Activated CD4-positive, alpha-beta T cell treated with anti-CD3 and anti-CD28 coated beads, Interleukin-2, amount 10 ng/mL, durations not matched to agents 24 days and 14 days (primary cell): Measurements from ENCODE around the gene RPAP2. TPM values are rescaled to one million over a fixed set of nuclear protein-coding genes. Genes with fewer than 3 reads are reported as not detected.
"Not testable (repeated sequence)": the region's sequence is repeated elsewhere in the genome, so short reads cannot be mapped to it uniquely, and the experiment has no call there.

Experiments used
- DNase-seq: peaks from one replicate; pipeline ENCODE4 v3.0.0; 2022
- H3K27ac Mint-ChIP-seq: one replicate; pipeline ENCODE4 v1.8.0; 2022; ENCODE audit warnings: mild to moderate bottlenecking, mixed read lengths
- H3K27me3 Mint-ChIP-seq: one replicate; pipeline ENCODE4 v1.8.0; 2022; ENCODE audit warnings: mixed read lengths
- H3K36me3 Mint-ChIP-seq: one replicate; pipeline ENCODE4 v1.8.0; 2022; ENCODE audit warnings: low read depth, mild to moderate bottlenecking, mixed read lengths
- H3K4me1 Mint-ChIP-seq: one replicate; pipeline ENCODE4 v1.8.0; 2021; ENCODE audit warnings: mixed read lengths
- H3K4me3 Mint-ChIP-seq: one replicate; pipeline ENCODE4 v1.8.0; 2022; ENCODE audit warnings: mild to moderate bottlenecking, moderate library complexity, mixed read lengths
- H3K9me3 Mint-ChIP-seq: one replicate; pipeline ENCODE4 v1.8.0; 2021; ENCODE audit warnings: mixed read lengths
- intact Hi-C: fragments of 100-400 bp; cut with micrococcal nuclease; formaldehyde crosslinking; loops from one replicate; pipeline ENCODE4 v1.15.1; 2023
- total RNA-seq: library from RNA; stranded (reverse); gene quantifications from 2 replicates; pipeline ENCODE4 v1.2.3, GENCODE V29; 2022

Gene RPAP2
- total RNA-seq, 1 donor from 2014 or later: 46.8 TPM

DNA sequence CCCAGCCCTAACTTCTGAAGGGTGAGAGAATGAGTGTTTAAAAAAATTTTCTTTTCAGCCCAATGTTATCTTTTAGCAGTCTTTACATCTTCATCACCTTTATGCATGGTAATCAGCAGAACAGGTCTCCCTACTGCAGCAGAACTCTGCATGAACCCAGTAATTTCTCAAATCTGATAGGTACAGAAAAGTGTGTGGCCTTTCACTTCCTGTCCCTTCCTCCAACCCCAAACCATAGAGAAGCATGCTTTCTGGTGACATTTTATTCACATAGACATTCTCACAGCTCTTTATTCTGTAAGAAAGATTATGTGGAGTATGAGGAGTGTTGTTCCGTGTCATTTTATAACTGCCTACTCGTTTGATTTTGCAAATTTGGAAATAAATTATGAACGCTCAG, 68.6 kb downstream of the RPAP2 start:
- intact Hi-C loops: loop anchor here (5.0 kb wide), 2 partner anchors 35 to 215 kb away; no protein-coding TSS in a partner anchor
- H3K27ac Mint-ChIP-seq: no peak overlapping the region
- H3K9me3 Mint-ChIP-seq: no peaks in the 10 kb centered on the region
- peak overlapping the region; percentile 31 for H3K4me3 Mint-ChIP-seq
- H3K4me1 Mint-ChIP-seq: peaks cover 42% of the 10 kb centered on the region
- peak; percentile 65 for DNase-seq
- H3K36me3 Mint-ChIP-seq: peaks cover 50% of the 10 kb centered on the region
- H3K27me3 Mint-ChIP-seq: no peaks in the 10 kb centered on the region

DNA sequence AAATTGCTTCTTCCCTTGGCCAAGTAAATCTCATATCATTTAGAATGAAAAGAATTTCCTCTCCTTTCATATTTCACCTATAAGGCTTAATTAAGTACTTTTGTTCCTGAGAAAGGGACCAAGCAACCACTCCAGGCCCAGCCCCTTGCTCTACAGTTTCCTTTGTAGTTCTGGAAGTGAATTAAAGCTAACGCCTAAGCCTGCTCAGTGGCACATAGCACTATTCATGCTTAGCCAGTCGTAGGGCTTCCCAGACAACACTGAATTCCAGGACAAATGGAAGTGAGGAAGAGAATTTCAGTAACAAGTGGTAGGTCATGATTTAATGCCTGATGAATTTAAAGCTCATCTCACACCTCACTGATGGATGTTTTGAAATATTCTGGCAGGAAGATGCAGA, 73.3 kb downstream of the RPAP2 start:
- Mint-ChIP-seq H3K4me3 (no peak overlapping the region), H3K4me1 (peaks cover 30% of the 10 kb centered on the region), H3K9me3 (peaks cover 4% of the 10 kb centered on the region), H3K27me3 (no peaks in the 10 kb centered on the region), H3K36me3 (peaks cover 38% of the 10 kb centered on the region), H3K27ac (no peak overlapping the region)
- DNase-seq: no peak
- intact Hi-C loops: no loop called here

DNA sequence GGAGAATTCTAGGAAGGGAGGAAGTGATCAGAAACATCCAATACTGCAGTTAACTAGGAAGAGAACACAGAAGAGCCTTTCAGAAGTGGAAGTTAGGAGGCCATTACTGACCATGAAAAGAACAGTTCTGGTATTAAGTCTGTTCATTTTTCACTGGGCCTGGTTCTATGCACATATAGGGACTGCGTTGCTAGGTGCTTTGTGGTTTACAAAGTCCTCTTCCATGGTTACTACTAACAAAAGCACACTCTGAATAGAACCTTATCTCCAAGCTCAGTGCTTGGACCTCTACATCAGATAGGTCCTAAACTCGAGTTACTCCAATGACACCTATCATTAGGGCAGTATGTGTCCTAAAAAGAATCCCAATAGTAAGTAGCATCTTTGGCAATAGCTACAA, 75.4 kb downstream of the RPAP2 start:
- H3K4me3 Mint-ChIP-seq: no peak overlapping the region
- no peak for DNase-seq

DNA sequence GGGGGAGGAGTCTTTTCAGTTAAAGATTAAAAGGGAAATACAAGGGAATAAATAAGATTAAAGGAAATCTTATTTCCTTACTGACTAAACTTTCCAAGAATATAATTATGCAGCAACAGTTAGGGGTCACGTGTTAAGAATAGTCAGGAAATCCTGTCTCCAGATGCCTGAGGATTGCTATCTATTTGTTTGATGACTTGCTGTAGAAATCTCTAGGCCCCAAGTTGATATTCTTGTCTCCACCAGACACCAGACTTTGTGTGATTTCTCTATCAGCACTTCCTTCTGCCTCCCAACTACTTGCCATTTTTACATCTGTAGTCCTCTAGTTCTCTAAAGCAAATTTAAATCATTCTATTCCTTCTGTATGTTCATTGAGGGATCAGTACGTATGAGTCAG, 77.5 kb downstream of the RPAP2 start:
- no peak for DNase-seq
- Mint-ChIP-seq H3K36me3 (peaks cover 35% of the 10 kb centered on the region), H3K27ac (no peak overlapping the region), H3K9me3 (peaks cover 9% of the 10 kb centered on the region), H3K4me3 (no peak overlapping the region), H3K27me3 (no peaks in the 10 kb centered on the region), H3K4me1 (peaks cover 20% of the 10 kb centered on the region)
- intact Hi-C loops: no loop called here

More for the DNA sequence above, 75.4 kb downstream of the RPAP2 start:
- Mint-ChIP-seq H3K36me3 (peaks cover 33% of the 10 kb centered on the region), H3K27ac (no peak overlapping the region), H3K4me1 (peaks cover 19% of the 10 kb centered on the region), H3K27me3 (no peaks in the 10 kb centered on the region), H3K9me3 (peaks cover 4% of the 10 kb centered on the region)
- intact Hi-C loops: no loop called here

DNA sequence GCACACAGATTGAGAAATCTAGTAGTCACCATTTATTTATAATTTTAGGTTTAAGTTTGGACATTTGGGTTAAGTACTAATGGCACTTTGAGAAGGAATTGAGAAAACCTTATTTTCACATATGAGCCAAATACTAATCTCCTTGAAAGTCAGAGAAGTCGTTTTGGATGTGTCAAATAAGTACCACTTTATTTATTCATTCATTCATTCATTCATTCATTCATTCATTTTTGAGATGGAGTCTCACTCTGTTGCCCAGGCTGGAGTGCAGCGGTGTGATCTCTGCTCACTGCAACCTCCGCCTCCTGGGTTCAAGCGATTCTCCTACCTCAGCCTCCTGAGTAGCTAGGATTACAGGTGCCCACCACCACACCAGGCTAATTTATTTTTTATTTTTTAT, 79.1 kb downstream of the RPAP2 start:
- H3K4me3 Mint-ChIP-seq, H3K27ac Mint-ChIP-seq, H3K9me3 Mint-ChIP-seq, DNase-seq, H3K27me3 Mint-ChIP-seq, intact Hi-C loops: not testable (repeated sequence)
- Mint-ChIP-seq H3K36me3 (peaks cover 39% of the 10 kb centered on the region), H3K4me1 (peaks cover 19% of the 10 kb centered on the region)

GRCh38 chr1:92380867-92381266, 82.0 kb downstream of the RPAP2 start:
- Mint-ChIP-seq H3K36me3 (peaks cover 43% of the 10 kb centered on the region), H3K27ac (no peak overlapping the region), H3K4me1 (peaks cover 7% of the 10 kb centered on the region), H3K4me3 (no peak overlapping the region), H3K9me3 (peaks cover 7% of the 10 kb centered on the region), H3K27me3 (no peaks in the 10 kb centered on the region)
- intact Hi-C loops: no loop called here
- no peak for DNase-seq

GRCh38 chr1:92393966-92394365, 95.1 kb downstream of the RPAP2 start:
- peaks cover 46% of the 10 kb centered on the region for H3K36me3 Mint-ChIP-seq

DNA sequence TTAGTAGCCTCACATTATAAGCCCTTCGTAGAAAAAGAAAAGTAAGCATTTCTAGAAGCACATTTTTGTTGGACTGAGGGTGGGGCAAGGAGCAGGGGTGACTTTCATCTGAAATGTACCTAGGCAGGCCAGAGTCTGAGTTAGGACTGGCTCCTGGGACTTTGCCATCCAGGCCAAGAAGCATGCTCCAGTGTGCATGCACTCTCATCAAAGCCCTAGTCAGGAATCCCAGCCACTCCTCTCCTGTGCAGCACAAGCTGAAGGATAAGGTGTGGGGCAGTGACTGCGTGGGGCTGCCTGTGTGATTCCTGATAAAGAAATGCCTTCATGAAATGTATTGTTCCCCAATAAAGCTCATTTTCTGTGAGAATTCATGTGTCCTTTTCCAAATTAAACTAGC, 99.7 kb downstream of the RPAP2 start:
- H3K4me3 Mint-ChIP-seq: no peak overlapping the region
- intact Hi-C loops: no loop called here
- H3K9me3 Mint-ChIP-seq: peaks cover 24% of the 10 kb centered on the region
- H3K4me1 Mint-ChIP-seq: peaks cover 2% of the 10 kb centered on the region
- no peaks in the 10 kb centered on the region for H3K27me3 Mint-ChIP-seq
- peaks cover 14% of the 10 kb centered on the region for H3K36me3 Mint-ChIP-seq
- H3K27ac Mint-ChIP-seq: no peak overlapping the region
- DNase-seq: no peak

More at GRCh38 chr1:92393966-92394365, 95.1 kb downstream of the RPAP2 start:
- H3K9me3 Mint-ChIP-seq: peaks cover 37% of the 10 kb centered on the region
- H3K4me3 Mint-ChIP-seq, H3K27ac Mint-ChIP-seq, H3K4me1 Mint-ChIP-seq, DNase-seq, H3K27me3 Mint-ChIP-seq, intact Hi-C loops: not testable (repeated sequence)

GRCh38 chr1:92399076-92399475, 100.2 kb downstream of the RPAP2 start:
- Mint-ChIP-seq H3K9me3 (peaks cover 21% of the 10 kb centered on the region), H3K27ac (no peak overlapping the region), H3K4me1 (peaks cover 2% of the 10 kb centered on the region), H3K36me3 (peaks cover 12% of the 10 kb centered on the region), H3K27me3 (no peaks in the 10 kb centered on the region), H3K4me3 (no peak overlapping the region)
- intact Hi-C loops: no loop called here
- DNase-seq: no peak

DNA sequence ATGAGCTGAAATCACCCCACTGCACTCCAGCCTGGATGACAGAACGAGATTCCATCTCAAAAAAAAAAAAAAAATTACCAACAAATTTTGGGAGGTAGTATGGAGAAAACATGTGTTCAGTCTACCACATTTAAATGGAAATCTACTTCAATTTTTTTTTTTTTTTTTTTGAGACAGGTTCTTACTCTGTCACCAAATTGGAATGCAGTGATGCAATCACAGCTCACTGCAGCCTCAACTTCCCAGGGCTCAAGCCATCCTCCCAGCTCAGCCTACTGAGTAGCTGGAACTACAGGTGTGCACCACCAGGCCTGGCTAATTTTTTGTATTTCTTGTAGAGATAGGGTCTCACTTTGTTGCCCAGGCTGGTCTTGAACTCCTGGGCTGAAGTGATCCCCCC, 105.8 kb downstream of the RPAP2 start:
- Mint-ChIP-seq H3K4me1 (peaks cover 10% of the 10 kb centered on the region), H3K4me3 (no peak overlapping the region), H3K9me3 (peaks cover 24% of the 10 kb centered on the region), H3K27ac (no peak overlapping the region), H3K36me3 (peaks cover 7% of the 10 kb centered on the region), H3K27me3 (no peaks in the 10 kb centered on the region)
- intact Hi-C loops: no loop called here
- DNase-seq: no peak

- peaks cover 11% of the 10 kb centered on the region for H3K9me3 Mint-ChIP-seq
- DNase-seq: no peak
- peaks cover 10% of the 10 kb centered on the region for H3K36me3 Mint-ChIP-seq
- no peak overlapping the region for H3K27ac Mint-ChIP-seq
- H3K4me3 Mint-ChIP-seq: no peak overlapping the region
- intact Hi-C loops: no loop called here
- H3K4me1 Mint-ChIP-seq: peaks cover 41% of the 10 kb centered on the region
- H3K27me3 Mint-ChIP-seq: no peaks in the 10 kb centered on the region
Observed at GRCh38 chr1:92408825-92409224, 110.0 kb downstream of the RPAP2 start.

DNA sequence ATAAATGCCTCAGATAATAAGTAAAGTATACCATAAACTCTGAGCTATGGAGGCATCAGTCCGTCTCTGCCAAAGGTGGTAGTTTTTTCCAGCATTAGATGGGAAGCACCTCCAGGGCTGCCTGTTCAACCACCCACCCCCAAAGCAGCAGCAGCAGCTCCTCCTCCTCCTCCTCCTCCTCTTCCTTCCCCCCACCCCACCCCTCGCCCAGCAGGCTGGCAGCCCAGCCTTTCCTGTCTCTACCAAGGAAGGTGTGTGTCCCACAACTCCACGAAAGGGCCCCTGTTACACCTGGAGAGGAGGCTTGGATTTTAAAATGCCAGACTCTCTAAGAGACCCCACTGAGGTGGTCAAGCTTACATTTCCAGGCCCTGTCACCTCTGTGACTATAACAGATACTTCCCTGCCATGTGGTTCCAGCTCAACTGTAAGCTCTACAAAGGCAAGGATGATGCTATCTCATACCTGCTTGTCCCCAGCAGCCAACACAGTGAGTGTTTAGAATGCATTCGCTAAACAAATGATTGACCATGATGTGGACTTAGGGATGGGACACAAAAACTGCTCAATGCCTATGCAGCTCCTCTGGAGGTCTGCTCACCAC, 111.2 kb downstream of the RPAP2 start:
- Mint-ChIP-seq H3K36me3 (peaks cover 6% of the 10 kb centered on the region), H3K4me3 (no peak overlapping the region), H3K9me3 (peaks cover 7% of the 10 kb centered on the region), H3K27ac (no peak overlapping the region), H3K4me1 (peaks cover 41% of the 10 kb centered on the region), H3K27me3 (no peaks in the 10 kb centered on the region)
- intact Hi-C loops: loop anchor here (5.0 kb wide), 1 partner anchor 93 kb away; no protein-coding TSS in a partner anchor
- no peak for DNase-seq

DNA sequence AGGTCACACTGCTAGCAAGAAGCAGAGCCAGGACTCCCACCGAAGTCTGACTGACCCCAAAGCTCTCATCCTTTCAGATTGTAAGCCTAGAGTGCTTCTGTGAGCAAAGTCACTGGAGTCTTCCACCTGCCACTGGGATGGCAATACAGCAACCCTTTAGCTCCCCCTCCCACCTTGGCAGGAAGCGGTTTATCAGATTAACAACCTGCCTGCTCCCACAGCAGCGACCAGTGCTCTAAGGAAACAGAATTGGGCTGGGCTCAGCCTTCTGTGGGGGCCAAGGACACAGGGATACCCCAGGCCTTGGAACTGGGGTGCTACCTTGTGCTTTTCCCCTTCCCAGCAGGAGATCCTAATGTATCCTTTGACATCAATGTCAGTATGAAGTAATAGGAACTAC, 111.8 kb downstream of the RPAP2 start:
- H3K4me3 Mint-ChIP-seq: peak overlapping the region; percentile 68
- intact Hi-C loops: loop anchor here (5.0 kb wide), 1 partner anchor 93 kb away; no protein-coding TSS in a partner anchor
- peaks cover 3% of the 10 kb centered on the region for H3K9me3 Mint-ChIP-seq
- peaks cover 39% of the 10 kb centered on the region for H3K4me1 Mint-ChIP-seq
- H3K27me3 Mint-ChIP-seq: no peaks in the 10 kb centered on the region
- peak overlapping the region; percentile 22 for H3K27ac Mint-ChIP-seq
- peak; percentile 84 for DNase-seq
- peaks cover 3% of the 10 kb centered on the region for H3K36me3 Mint-ChIP-seq

- H3K27me3 Mint-ChIP-seq: no peaks in the 10 kb centered on the region
- peak overlapping the region; percentile 29 for H3K4me3 Mint-ChIP-seq
- H3K36me3 Mint-ChIP-seq: peaks cover 3% of the 10 kb centered on the region
- peaks cover 39% of the 10 kb centered on the region for H3K4me1 Mint-ChIP-seq
- peak overlapping the region; percentile 58 for H3K27ac Mint-ChIP-seq
- no peaks in the 10 kb centered on the region for H3K9me3 Mint-ChIP-seq
- intact Hi-C loops: loop anchor here (5.0 kb wide), 1 partner anchor 94 kb away; no protein-coding TSS in a partner anchor
- DNase-seq: no peak
Observed at GRCh38 chr1:92411511-92411910, 112.7 kb downstream of the RPAP2 start.

- Mint-ChIP-seq H3K27me3 (no peaks in the 10 kb centered on the region), H3K4me1 (peaks cover 4% of the 10 kb centered on the region), H3K27ac (no peak overlapping the region), H3K4me3 (no peak overlapping the region), H3K36me3 (no peaks in the 10 kb centered on the region), H3K9me3 (no peaks in the 10 kb centered on the region)
- DNase-seq: no peak
- intact Hi-C loops: no loop called here
Observed at GRCh38 chr1:92419642-92420041, 120.8 kb downstream of the RPAP2 start.
